CD14-positive monocyte (primary cell): ENCODE data around the gene SP110. TPM values are rescaled to one million over a fixed set of nuclear protein-coding genes. Genes with fewer than 3 reads are reported as not detected.
"Not testable (repeated sequence)": the region's sequence is repeated elsewhere in the genome, so short reads cannot be mapped to it uniquely, and the experiment has no call there.

ENCODE experiments used
- DNase-seq, 3 donors: peaks; one replicate each; pipeline ENCODE4 v3.0.0-alpha.2; 2011 to 2022
- H2AFZ ChIP-seq: 2 replicates; pipeline ENCODE4 v1.6.0; 2012; ENCODE audit warnings: mild to moderate bottlenecking, low read depth, low read length, inconsistent platforms; ENCODE audit not compliant: insufficient read depth, poor library complexity, severe bottlenecking
- H3K27ac ChIP-seq, 2 donors: 1 replicate in 1 of 2; 2 replicates in 1 of 2; pipeline ENCODE4 v1.5.1; 2012 to 2013; ENCODE audit warnings: low read length in 2 of 2, control low read depth in 1 of 2, inconsistent platforms in 1 of 2, low read depth in 1 of 2, mild to moderate bottlenecking in 1 of 2
- H3K27me3 ChIP-seq, 2 donors: one replicate each; pipeline versions ENCODE4 v1.6.0 to v1.6.1; 2011 to 2013; ENCODE audit warnings: low read length in 2 of 2; ENCODE audit not compliant: control insufficient read depth in 2 of 2, insufficient read depth in 2 of 2
- H3K36me3 ChIP-seq, 2 donors: replicated peaks in 1 of 2; 1 replicate in 1 of 2; 2 replicates in 1 of 2; pipeline versions ENCODE4 v1.5.1 to v1.6.1; 2012 to 2013; ENCODE audit warnings: low read length in 2 of 2, control low read depth in 1 of 2, inconsistent platforms in 1 of 2, mild to moderate bottlenecking in 1 of 2; ENCODE audit not compliant: insufficient read depth in 2 of 2, control insufficient read depth in 1 of 2
- H3K4me1 ChIP-seq, 2 donors: 1 replicate in 1 of 2; 2 replicates in 1 of 2; pipeline versions ENCODE4 v1.5.1 to v1.6.1; 2012 to 2013; ENCODE audit warnings: low read length in 2 of 2, control low read depth in 1 of 2, inconsistent platforms in 1 of 2, mild to moderate bottlenecking in 1 of 2, moderate library complexity in 1 of 2; ENCODE audit not compliant: insufficient read depth in 2 of 2, control insufficient read depth in 1 of 2
- H3K4me2 ChIP-seq: replicated peaks from 2 replicates; pipeline ENCODE3; 2012; ENCODE audit warnings: low read length, moderate library complexity, mild to moderate bottlenecking; ENCODE audit not compliant: poor library complexity, severe bottlenecking; ENCODE audit errors: extremely low read depth
- H3K4me3 ChIP-seq, 3 experiments: fragments of 200-600 bp in 1 of 3; sonication (generic) in 1 of 3; replicated peaks in 1 of 3; 1 replicate in 2 of 3; 2 replicates in 1 of 3; pipeline ENCODE4 v1.5.1; 2011 to 2013; ENCODE audit warnings: low read length in 3 of 3, mild to moderate bottlenecking in 3 of 3, control low read depth in 2 of 3, low read depth in 2 of 3, inconsistent platforms in 1 of 3, moderate library complexity in 1 of 3
- H3K79me2 ChIP-seq: 2 replicates; pipeline ENCODE4 v1.6.0; 2012; ENCODE audit warnings: mild to moderate bottlenecking, control low read depth, inconsistent platforms, low read length, moderate library complexity; ENCODE audit not compliant: insufficient read depth
- H3K9ac ChIP-seq: 2 replicates; pipeline ENCODE4 v1.6.0; 2017; ENCODE audit warnings: low read length, mild to moderate bottlenecking; ENCODE audit not compliant: insufficient read depth, poor library complexity, severe bottlenecking
- H3K9me3 ChIP-seq, 2 donors: replicated peaks in 1 of 2; 1 replicate in 1 of 2; 2 replicates in 1 of 2; pipeline versions ENCODE4 v1.5.1 to v1.6.1; 2012 to 2013; ENCODE audit warnings: low read length in 2 of 2, control low read depth in 1 of 2; ENCODE audit not compliant: control insufficient read depth in 1 of 2, insufficient read depth in 1 of 2
- H4K20me1 ChIP-seq: 2 replicates; pipeline ENCODE4 v1.6.0; 2012; ENCODE audit warnings: mild to moderate bottlenecking, low read length, control low read depth, moderate library complexity; ENCODE audit not compliant: insufficient read depth
- H3K27ac Mint-ChIP-seq, 7 donors: one replicate each; pipeline ENCODE4 v1.8.0; 2020; ENCODE audit warnings: mild to moderate bottlenecking in 7 of 7, mixed read lengths in 7 of 7, moderate library complexity in 6 of 7, inconsistent platforms in 2 of 7
- H3K27me3 Mint-ChIP-seq, 3 donors: one replicate each; pipeline ENCODE4 v1.8.0; 2021 to 2022; ENCODE audit warnings: low read depth in 3 of 3, mild to moderate bottlenecking in 3 of 3, mixed read lengths in 3 of 3, moderate library complexity in 3 of 3, inconsistent platforms in 1 of 3
- H3K36me3 Mint-ChIP-seq, 2 donors: one replicate each; pipeline ENCODE4 v1.8.0; 2020; ENCODE audit warnings: mixed read lengths in 2 of 2, inconsistent platforms in 1 of 2, mild to moderate bottlenecking in 1 of 2
- H3K4me1 Mint-ChIP-seq: one replicate; pipeline ENCODE4 v1.8.0; 2020; ENCODE audit warnings: mild to moderate bottlenecking, mixed read lengths
- H3K4me3 Mint-ChIP-seq, 2 donors: one replicate each; pipeline ENCODE4 v1.8.0; 2020; ENCODE audit warnings: mild to moderate bottlenecking in 2 of 2, mixed read lengths in 2 of 2, moderate library complexity in 1 of 2
- H3K9me3 Mint-ChIP-seq, 7 donors: one replicate each; pipeline ENCODE4 v1.8.0; 2020 to 2022; ENCODE audit warnings: mixed read lengths in 7 of 7, mild to moderate bottlenecking in 6 of 7, moderate library complexity in 6 of 7, inconsistent platforms in 2 of 7
- WGBS: methylation state at CpG from one replicate; pipeline ENCODE4 v1.1.5; 2013; ENCODE audit warnings: missing lambda C conversion rate; ENCODE audit not compliant: insufficient coverage; 5-methylcytosine and 5-hydroxymethylcytosine counted together
- intact Hi-C, 2 donors: fragments of 100-400 bp; cut with micrococcal nuclease; formaldehyde crosslinking; loops; one replicate each; pipeline versions ENCODE4 v1.15.0 to v1.15.1; 2023
- polyA plus RNA-seq, 3 donors: library from polyadenylated mRNA; depleted of rRNA in 1 of 3; unstranded in 2 of 3; stranded (reverse) in 1 of 3; fragments of 300-500 nt in 2 of 3; fragments of >200 nt in 1 of 3; fragmentation: Illumina TruSeq in 2 of 3; gene quantifications; 1 replicate in 2 of 3; 2 replicates in 1 of 3; pipeline ENCODE4 v1.2.3, GENCODE V29; 2012 to 2021
- TF ChIP-seq, protein P1 (sequence below): fragments of 200-600 bp; IDR thresholded peaks from one replicate; pipeline ENCODE4 v1.8.0; 2022; ENCODE audit warnings: antibody characterized with exemption, mild to moderate bottlenecking

Gene SP110
- polyA plus RNA-seq, 3 donors = 39.1 to 66.1 (median 65.5) TPM

DNA sequence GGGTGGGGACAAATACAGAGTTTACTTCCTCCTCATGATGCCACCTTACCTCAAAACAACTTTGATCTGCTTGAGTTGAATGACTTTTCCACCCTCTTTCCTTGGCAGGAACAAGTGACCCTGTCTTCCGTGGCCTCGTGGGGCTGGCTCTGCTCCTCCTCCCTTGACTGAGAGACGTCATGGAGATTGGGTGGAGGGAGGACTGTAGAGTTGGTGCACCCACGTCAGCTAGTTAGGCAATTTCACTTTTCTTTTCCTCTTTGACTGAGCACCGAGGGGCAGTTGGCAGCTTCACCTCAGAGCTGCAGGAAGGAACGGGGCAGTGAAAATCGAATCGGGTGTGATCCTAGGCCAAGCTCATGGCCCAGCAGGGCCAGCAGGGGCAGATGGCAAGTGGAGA lies 5.7 kb upstream of the SP110 start, which contains the start of gene SP140:
TSS of gene SP140 (plus strand) at position 251 of the 400 bp plus-strand sequence. CDS start at position 360, 109 bp downstream.
- Histone ChIP-seq H3K27me3 (no peaks in the 10 kb centered on the region), H2AFZ (peak within 1 kb of the TSS; percentile 60), H3K79me2 (no peaks in the 10 kb centered on the region), H3K9me3 (no peaks in the 10 kb centered on the region), H3K9ac (peak within 1 kb of the TSS; percentile 41), H3K27ac (peak within 1 kb of the TSS; percentile 69 to 83), H4K20me1 (no peaks in the 10 kb centered on the region), H3K4me2 (peak within 1 kb of the TSS; percentile 74), H3K36me3 (no peaks in the 10 kb centered on the region), H3K4me1 (peaks cover 37 to 49% of the 10 kb centered on the region in 2 donors), H3K4me3 (peak within 1 kb of the TSS; percentile 41 to 72 (median 56))
- H3K9me3 Mint-ChIP-seq = peaks cover 0 to 5% (median 0%) of the 10 kb centered on the region in 7 donors
- peaks cover 51% of the 10 kb centered on the region for H3K4me1 Mint-ChIP-seq
- peak within 1 kb of the TSS; percentile 90 to 97 (median 94) for H3K27ac Mint-ChIP-seq
- no peaks in the 10 kb centered on the region for H3K36me3 Mint-ChIP-seq
- WGBS = 29% methylated on average over 6 of the region's 8 CpGs
- peak; percentile 80 to 81 (median 81) for DNase-seq
- intact Hi-C loops = loop anchor here in 1 of 2 donors (10.0 kb wide), 1 partner anchor 189 kb away; the partner anchor contains the start of gene SP100
- TF ChIP-seq, protein P1, sequence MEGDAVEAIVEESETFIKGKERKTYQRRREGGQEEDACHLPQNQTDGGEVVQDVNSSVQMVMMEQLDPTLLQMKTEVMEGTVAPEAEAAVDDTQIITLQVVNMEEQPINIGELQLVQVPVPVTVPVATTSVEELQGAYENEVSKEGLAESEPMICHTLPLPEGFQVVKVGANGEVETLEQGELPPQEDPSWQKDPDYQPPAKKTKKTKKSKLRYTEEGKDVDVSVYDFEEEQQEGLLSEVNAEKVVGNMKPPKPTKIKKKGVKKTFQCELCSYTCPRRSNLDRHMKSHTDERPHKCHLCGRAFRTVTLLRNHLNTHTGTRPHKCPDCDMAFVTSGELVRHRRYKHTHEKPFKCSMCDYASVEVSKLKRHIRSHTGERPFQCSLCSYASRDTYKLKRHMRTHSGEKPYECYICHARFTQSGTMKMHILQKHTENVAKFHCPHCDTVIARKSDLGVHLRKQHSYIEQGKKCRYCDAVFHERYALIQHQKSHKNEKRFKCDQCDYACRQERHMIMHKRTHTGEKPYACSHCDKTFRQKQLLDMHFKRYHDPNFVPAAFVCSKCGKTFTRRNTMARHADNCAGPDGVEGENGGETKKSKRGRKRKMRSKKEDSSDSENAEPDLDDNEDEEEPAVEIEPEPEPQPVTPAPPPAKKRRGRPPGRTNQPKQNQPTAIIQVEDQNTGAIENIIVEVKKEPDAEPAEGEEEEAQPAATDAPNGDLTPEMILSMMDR = no peak
- H3K27me3 Mint-ChIP-seq = peaks cover 0 to 4% (median 0%) of the 10 kb centered on the region in 3 donors
- H3K4me3 Mint-ChIP-seq = peak within 1 kb of the TSS; percentile 75 to 90

GRCh38 chr2:230224458-230224857 lies 4.7 kb upstream of the SP110 start:
- H3K9ac ChIP-seq = no peak overlapping the region
- H3K27me3 ChIP-seq = no peaks in the 10 kb centered on the region
- peaks cover 37 to 50% of the 10 kb centered on the region in 2 donors for H3K4me1 ChIP-seq
- Mint-ChIP-seq H3K36me3 (no peaks in the 10 kb centered on the region), H3K4me3 (peak overlapping the region; percentile 39 to 75), H3K27ac (peak overlapping the region; percentile 90 to 97 (median 94)), H3K27me3 (no peaks in the 10 kb centered on the region), H3K9me3 (no peaks in the 10 kb centered on the region), H3K4me1 (peaks cover 51% of the 10 kb centered on the region)
- peak overlapping the region; percentile 38 for H2AFZ ChIP-seq
- peak overlapping the region; percentile 54 to 83 for H3K27ac ChIP-seq
- H3K4me2 ChIP-seq = no peak overlapping the region
- H3K36me3 ChIP-seq = no peaks in the 10 kb centered on the region
- DNase-seq = peak in 2 of 3 donors; percentile 32 to 48
- TF ChIP-seq, protein P1 = no peak
- H3K4me3 ChIP-seq = peak overlapping the region in 1 of 3 experiments; percentile 72
- peaks cover 4% of the 10 kb centered on the region for H3K79me2 ChIP-seq
- no peaks in the 10 kb centered on the region for H4K20me1 ChIP-seq
- H3K9me3 ChIP-seq = no peaks in the 10 kb centered on the region
- intact Hi-C loops = loop anchor here (5.0 to 10.0 kb wide), 2 partner anchors 103 to 190 kb away; partner anchors contain the start of genes SP100 (in 1 of the 2) and SP140L (in 1 of the 2)

GRCh38 chr2:230222829-230223228 lies 3.0 kb upstream of the SP110 start:
- H3K4me3 ChIP-seq, H3K9me3 Mint-ChIP-seq, H3K27me3 Mint-ChIP-seq, H2AFZ ChIP-seq, H3K36me3 ChIP-seq, H3K36me3 Mint-ChIP-seq, H3K4me2 ChIP-seq, H3K27me3 ChIP-seq, H3K9me3 ChIP-seq, H3K27ac ChIP-seq, H3K9ac ChIP-seq, H4K20me1 ChIP-seq, H3K4me3 Mint-ChIP-seq: not testable (repeated sequence)
- intact Hi-C loops = loop anchor here (5.0 to 10.0 kb wide), 2 partner anchors 104 to 192 kb away; partner anchors contain the start of genes SP100 (in 1 of the 2) and SP140L (in 1 of the 2)
- H3K27ac Mint-ChIP-seq = peak overlapping the region in 2 of 7 donors; percentile 18 to 30
- DNase-seq = peak in 2 of 3 donors; percentile 24 to 39
- Histone ChIP-seq H3K79me2 (peaks cover 20% of the 10 kb centered on the region), H3K4me1 (peaks cover 54 to 66% of the 10 kb centered on the region in 2 donors)
- peaks cover 64% of the 10 kb centered on the region for H3K4me1 Mint-ChIP-seq
- no CpG with 5 or more reads among the region's 4 CpGs for WGBS
